MM.1S (cell line): ENCODE data around the gene IER2.
"Not testable (repeated sequence)": the region's sequence is repeated elsewhere in the genome, so short reads cannot be mapped to it uniquely, and the experiment has no call there.

Source experiments
- DNase-seq: peaks from one replicate; pipeline ENCODE4 v3.0.0-alpha.2; 2015
- H2AFZ ChIP-seq: fragments of 300-600 bp; sonication (generic); 2 replicates; pipeline ENCODE4 v1.6.0; 2016; ENCODE audit warnings: antibody characterized with exemption, low read length
- H3F3A ChIP-seq: fragments of 300-600 bp; sonication (generic); 2 replicates; pipeline ENCODE4 v1.6.1; 2016; ENCODE audit warnings: mild to moderate bottlenecking, antibody characterized with exemption, low read length, moderate library complexity, mixed read lengths; ENCODE audit not compliant: insufficient read depth
- H3K27ac ChIP-seq: fragments of 300-600 bp; sonication (generic); 2 replicates; pipeline ENCODE4 v1.5.1; 2016; ENCODE audit warnings: mild to moderate bottlenecking, low read length
- H3K27me3 ChIP-seq: fragments of 300-600 bp; sonication (generic); replicated peaks from 2 replicates; pipeline ENCODE4 v1.6.0; 2016; ENCODE audit warnings: low read length; ENCODE audit not compliant: insufficient read depth
- H3K36me3 ChIP-seq: fragments of 300-600 bp; sonication (generic); replicated peaks from 2 replicates; pipeline ENCODE4 v1.6.1; 2016; ENCODE audit warnings: mild to moderate bottlenecking, low read length, mixed read lengths; ENCODE audit not compliant: insufficient read depth
- H3K4me1 ChIP-seq: fragments of 300-600 bp; sonication (generic); 2 replicates; pipeline ENCODE4 v1.6.1; 2016; ENCODE audit warnings: low read length, mixed read lengths
- H3K4me2 ChIP-seq: fragments of 300-600 bp; sonication (generic); 2 replicates; pipeline ENCODE4 v1.6.0; 2016; ENCODE audit warnings: low read depth, low read length
- H3K4me3 ChIP-seq: fragments of 300-600 bp; sonication (generic); 2 replicates; pipeline ENCODE4 v1.5.1; 2016; ENCODE audit warnings: low read length, mixed read lengths
- H3K79me2 ChIP-seq: fragments of 300-600 bp; sonication (generic); 2 replicates; pipeline ENCODE4 v1.6.1; 2016; ENCODE audit warnings: mixed run types, low read length, mixed read lengths
- H3K9ac ChIP-seq: fragments of 300-600 bp; sonication (generic); 2 replicates; pipeline ENCODE4 v1.6.1; 2016; ENCODE audit warnings: low read length, mixed read lengths
- H3K9me2 ChIP-seq: fragments of 300-600 bp; sonication (generic); replicated peaks from 2 replicates; pipeline ENCODE4 v1.6.1; 2016; ENCODE audit warnings: mild to moderate bottlenecking, low read length, mixed read lengths; ENCODE audit not compliant: insufficient read depth
- H3K9me3 ChIP-seq: fragments of 300-600 bp; sonication (generic); replicated peaks from 2 replicates; pipeline ENCODE4 v1.6.1; 2016; ENCODE audit warnings: mild to moderate bottlenecking, low read length, mixed read lengths; ENCODE audit not compliant: insufficient read depth
- H4K20me1 ChIP-seq: fragments of 300-600 bp; sonication (generic); 2 replicates; pipeline ENCODE4 v1.6.1; 2016; ENCODE audit warnings: mild to moderate bottlenecking, low read length, moderate library complexity, mixed read lengths; ENCODE audit not compliant: insufficient read depth
- EZH2 ChIP-seq: fragments of 300-600 bp; sonication (generic); optimal IDR thresholded peaks from 2 replicates; pipeline ENCODE3; 2017; ENCODE audit warnings: low read depth, mild to moderate bottlenecking, antibody characterized with exemption, low read length, mixed read lengths
- EZH2phosphoT487 ChIP-seq: fragments of 300-600 bp; sonication (generic); IDR thresholded peaks from 2 replicates; pipeline ENCODE4 v1.6.1; 2018; ENCODE audit warnings: antibody characterized with exemption, low read length
- TF ChIP-seq, protein P1 (sequence below): fragments of 300-600 bp; sonication (generic); IDR thresholded peaks from 2 replicates; pipeline ENCODE4 v1.5.1; 2016; ENCODE audit warnings: antibody characterized with exemption, low read length, mixed read lengths

The IER2 gene

DNA sequence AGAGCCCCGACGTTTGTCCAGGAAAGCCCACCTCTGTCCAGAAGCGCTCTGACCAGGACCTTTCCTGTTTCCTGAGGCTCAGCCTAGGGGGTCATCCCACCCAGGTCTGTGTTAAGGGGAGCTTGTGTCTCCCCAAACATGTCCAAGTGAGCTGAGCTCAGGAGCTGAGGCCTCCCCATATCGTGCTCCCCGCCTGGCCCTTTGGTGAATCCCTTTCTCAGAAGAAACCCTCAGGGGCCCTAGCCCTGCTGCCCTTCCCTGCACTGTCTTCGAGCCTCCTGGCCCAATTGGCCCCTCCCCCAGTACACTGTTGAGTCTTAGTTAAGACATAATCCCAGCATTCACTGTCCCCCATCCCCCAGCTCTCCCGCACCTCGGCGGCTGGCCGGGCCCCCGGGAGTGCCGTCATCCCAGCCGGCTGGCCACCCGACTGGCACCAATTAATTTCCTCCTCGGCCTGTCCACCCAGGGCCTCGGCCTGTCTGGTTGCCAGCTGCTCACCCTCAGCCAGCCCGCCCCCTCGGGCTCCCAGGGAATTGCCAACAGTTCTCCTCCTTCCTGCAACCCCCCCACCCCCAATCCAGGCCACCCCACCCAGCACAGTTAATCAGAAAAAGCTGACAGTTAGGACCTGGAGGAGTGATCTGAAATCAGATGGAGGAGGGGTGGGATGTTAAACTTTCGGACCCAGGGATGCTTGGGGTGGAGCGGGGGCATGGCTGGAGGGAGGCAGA is 13.6 kb downstream of the IER2 start:
- TF ChIP-seq EZH2phosphoT487, result no peak
- TF ChIP-seq, protein P1, sequence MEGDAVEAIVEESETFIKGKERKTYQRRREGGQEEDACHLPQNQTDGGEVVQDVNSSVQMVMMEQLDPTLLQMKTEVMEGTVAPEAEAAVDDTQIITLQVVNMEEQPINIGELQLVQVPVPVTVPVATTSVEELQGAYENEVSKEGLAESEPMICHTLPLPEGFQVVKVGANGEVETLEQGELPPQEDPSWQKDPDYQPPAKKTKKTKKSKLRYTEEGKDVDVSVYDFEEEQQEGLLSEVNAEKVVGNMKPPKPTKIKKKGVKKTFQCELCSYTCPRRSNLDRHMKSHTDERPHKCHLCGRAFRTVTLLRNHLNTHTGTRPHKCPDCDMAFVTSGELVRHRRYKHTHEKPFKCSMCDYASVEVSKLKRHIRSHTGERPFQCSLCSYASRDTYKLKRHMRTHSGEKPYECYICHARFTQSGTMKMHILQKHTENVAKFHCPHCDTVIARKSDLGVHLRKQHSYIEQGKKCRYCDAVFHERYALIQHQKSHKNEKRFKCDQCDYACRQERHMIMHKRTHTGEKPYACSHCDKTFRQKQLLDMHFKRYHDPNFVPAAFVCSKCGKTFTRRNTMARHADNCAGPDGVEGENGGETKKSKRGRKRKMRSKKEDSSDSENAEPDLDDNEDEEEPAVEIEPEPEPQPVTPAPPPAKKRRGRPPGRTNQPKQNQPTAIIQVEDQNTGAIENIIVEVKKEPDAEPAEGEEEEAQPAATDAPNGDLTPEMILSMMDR, result no peak
- no peak for TF ChIP-seq EZH2
- H4K20me1 ChIP-seq, result no peaks in the 10 kb centered on the region
- H3K9me3 ChIP-seq, result no peaks in the 10 kb centered on the region
- no peaks in the 10 kb centered on the region for H3K36me3 ChIP-seq
- DNase-seq, result no peak
- H3K4me3 ChIP-seq, result peak overlapping the region; percentile 21; the same call in 1 of the 2 replicates
- no peaks in the 10 kb centered on the region for H3K9me2 ChIP-seq
- H3K27me3 ChIP-seq, result peaks cover 42% of the 10 kb centered on the region
- H3F3A ChIP-seq, result 0 out of 2 replicates have a peak, but pooled peaks cover 7% of the 10 kb centered on the region
- no peak overlapping the region for H3K27ac ChIP-seq
- no peaks in the 10 kb centered on the region for H3K79me2 ChIP-seq
- H3K4me1 ChIP-seq, result peaks cover 24% of the 10 kb centered on the region
- peak overlapping the region; percentile 48 for H2AFZ ChIP-seq
- peak overlapping the region; percentile 88; the same call in 1 of the 2 replicates for H3K4me2 ChIP-seq
- H3K9ac ChIP-seq, result no peak overlapping the region

DNA sequence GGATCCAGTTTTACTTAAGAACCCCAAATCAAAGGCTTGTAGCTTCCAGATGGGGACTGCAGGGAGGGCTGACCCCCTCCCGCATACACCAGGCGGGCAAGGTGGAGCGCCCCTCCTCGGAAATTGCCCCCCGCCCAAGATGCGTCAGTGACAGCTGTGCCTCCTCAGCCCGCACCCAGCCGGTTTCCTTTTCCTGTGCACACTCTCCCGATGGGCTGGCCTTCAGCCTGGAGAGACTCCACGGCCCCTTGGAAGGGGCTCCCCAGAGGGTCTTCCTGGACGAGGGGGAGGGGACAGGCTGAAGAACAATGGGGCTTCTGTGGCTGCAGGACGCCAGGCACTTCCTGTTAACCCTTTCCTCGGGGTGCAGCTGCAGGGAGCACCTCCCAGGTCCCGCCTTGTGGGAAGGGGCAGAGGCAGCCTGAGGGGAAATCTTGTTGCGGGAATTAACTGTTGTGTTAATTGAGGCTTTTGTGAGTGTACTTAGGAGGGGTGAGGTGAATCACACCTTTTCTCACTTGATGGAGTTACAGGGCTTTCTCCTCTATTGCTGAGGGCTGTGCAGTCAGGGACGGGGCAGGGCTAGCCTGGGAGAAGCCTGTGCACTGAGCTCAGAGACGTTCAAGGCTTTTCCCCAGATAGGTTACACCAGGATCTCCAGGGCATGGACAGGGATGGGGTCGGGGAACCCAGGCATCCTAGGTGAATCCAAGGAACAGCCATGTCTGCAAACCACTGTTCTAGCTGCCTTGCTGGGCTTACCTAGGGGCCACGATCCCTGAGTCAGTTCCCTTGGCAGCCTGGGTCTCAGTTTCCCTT is 14.3 kb downstream of the IER2 start:
- Histone ChIP-seq H3K9me2 (no peaks in the 10 kb centered on the region), H3F3A (0 out of 2 replicates have a peak, but pooled peaks cover 7% of the 10 kb centered on the region), H3K9me3 (no peaks in the 10 kb centered on the region), H3K9ac (no peak overlapping the region), H3K27me3 (peaks cover 39% of the 10 kb centered on the region), H3K4me2 (peak overlapping the region; percentile 42; the same call in 1 of the 2 replicates), H2AFZ (peak overlapping the region; percentile 48), H3K4me1 (peaks cover 24% of the 10 kb centered on the region), H4K20me1 (no peaks in the 10 kb centered on the region), H3K4me3 (peak overlapping the region; percentile 21; the same call in 1 of the 2 replicates), H3K27ac (no peak overlapping the region), H3K79me2 (no peaks in the 10 kb centered on the region), H3K36me3 (no peaks in the 10 kb centered on the region)
- TF ChIP-seq, protein P1, result no peak
- TF ChIP-seq EZH2, result no peak
- no peak for TF ChIP-seq EZH2phosphoT487
- DNase-seq, result no peak

DNA sequence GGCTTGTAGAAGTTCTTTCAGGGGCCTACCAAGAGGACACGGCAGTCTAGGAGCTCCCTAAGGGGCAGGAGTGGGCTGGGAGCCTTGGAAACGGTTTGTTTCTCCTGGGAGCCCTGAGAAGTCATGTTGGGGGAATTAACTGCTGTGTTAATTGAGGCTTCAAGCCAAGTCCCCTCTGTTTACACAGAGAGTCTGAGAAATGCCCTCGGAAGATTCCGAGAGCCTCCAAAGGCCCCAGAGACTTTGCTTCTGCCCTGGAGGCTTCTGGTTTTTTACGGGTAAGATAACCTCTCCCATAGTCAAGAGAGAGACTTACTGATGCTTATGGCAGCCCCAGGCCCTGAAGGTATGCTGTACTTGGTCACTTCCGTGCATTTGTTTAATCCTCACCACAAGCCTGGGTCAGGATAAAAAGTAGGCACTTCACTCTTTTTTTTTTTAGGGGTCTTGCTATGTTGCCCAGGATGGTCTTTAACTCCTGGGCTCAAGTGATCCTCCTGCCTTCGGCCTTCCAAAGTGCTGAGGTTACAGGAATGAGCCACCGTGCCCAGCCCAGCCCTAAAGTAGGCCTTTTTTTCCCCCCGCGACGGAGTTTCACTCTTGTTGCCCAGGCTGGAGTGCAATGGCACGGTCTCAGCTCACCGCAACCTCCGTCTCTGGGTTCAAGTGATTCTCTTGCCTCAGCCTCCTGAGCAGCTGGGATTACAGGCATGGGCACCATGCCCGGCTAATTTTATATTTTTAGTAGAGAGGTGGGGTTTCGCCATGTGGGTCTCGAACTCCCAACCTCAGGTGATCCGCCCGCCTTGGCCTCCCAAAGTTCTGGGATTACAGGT is 15.2 kb downstream of the IER2 start:
- Histone ChIP-seq H3K4me2 (no peak overlapping the region), H4K20me1 (no peaks in the 10 kb centered on the region), H3K27me3 (peaks cover 33% of the 10 kb centered on the region), H3K4me3 (no peak overlapping the region), H3K9me3 (no peaks in the 10 kb centered on the region), H3K36me3 (no peaks in the 10 kb centered on the region), H3K4me1 (peaks cover 24% of the 10 kb centered on the region), H3K9me2 (no peaks in the 10 kb centered on the region), H3F3A (0 out of 2 replicates have a peak, but pooled peaks cover 7% of the 10 kb centered on the region), H3K27ac (no peak overlapping the region), H2AFZ (no peak overlapping the region), H3K79me2 (no peaks in the 10 kb centered on the region), H3K9ac (no peak overlapping the region)
- TF ChIP-seq, protein P1, result no peak
- TF ChIP-seq EZH2 (no peak), EZH2phosphoT487 (no peak)
- DNase-seq, result no peak

DNA sequence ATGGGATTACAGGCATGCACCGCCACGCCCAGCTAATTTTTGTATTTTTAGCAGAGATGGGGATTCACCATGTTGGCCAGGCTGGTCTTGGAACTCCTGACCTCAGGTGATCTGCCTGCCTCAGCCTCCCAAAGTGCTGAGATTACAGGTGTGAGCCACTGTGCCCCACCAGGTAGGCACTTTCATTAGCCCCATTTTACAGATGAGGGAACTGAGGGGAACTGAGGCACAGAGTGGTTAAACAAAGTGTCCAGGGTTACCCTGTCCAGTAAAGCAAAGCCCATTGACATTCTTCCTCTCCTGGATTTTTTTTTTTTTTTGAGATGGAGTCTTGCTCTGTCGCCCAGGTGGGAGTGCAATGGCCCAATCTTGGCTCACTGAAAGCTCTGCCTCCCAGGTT is 15.9 kb downstream of the IER2 start:
- not testable (repeated sequence) for H3K9ac ChIP-seq, H2AFZ ChIP-seq, H3K36me3 ChIP-seq, H3F3A ChIP-seq, H3K9me2 ChIP-seq, H3K27ac ChIP-seq, DNase-seq, H3K4me2 ChIP-seq, H4K20me1 ChIP-seq, H3K9me3 ChIP-seq, H3K4me3 ChIP-seq, H3K79me2 ChIP-seq
- Histone ChIP-seq H3K4me1 (peaks cover 24% of the 10 kb centered on the region), H3K27me3 (peaks cover 33% of the 10 kb centered on the region)
